H1 (cell line): ENCODE measurements around the gene ADAMTSL2. TPM values are rescaled to one million over a fixed set of nuclear protein-coding genes. Genes with fewer than 3 reads are reported as not detected.

Experiments
- SUZ12 ChIP-seq: fragments of 200-600 bp; sonication (generic); IDR thresholded peaks from 2 replicates; pipeline ENCODE4 v1.6.1; 2012; ENCODE audit warnings: mild to moderate bottlenecking, inconsistent platforms, low read length, moderate library complexity, mixed read lengths
- polyA plus RNA-seq, 7 experiments: library from polyadenylated mRNA; depleted of rRNA in 3 of 7; stranded (reverse) in 5 of 7; unstranded in 2 of 7; fragments of >200 nt in 5 of 7; fragments of 200-250 nt in 2 of 7; gene quantifications; 1 replicate in 5 of 7; 2 replicates in 1 of 7; 4 replicates in 1 of 7; pipeline versions ENCODE4 v1.2.1 to v1.2.3, GENCODE V29; 2011 to 2013; ENCODE audit warnings: missing spikeins in 2 of 7, mixed read lengths in 2 of 7
- total RNA-seq: library from RNA; stranded (reverse); fragmentation: NEBNext Ultra II Directional; extraction: Animal tissue kit (Norgen Biotek cat#: 25700); gene quantifications from 2 replicates; pipeline ENCODE4 v1.2.1, GENCODE V29; 2021
- TF ChIP-seq, protein P1 (sequence below), 3 experiments: IDR thresholded peaks; 1 replicate in 2 of 3; 2 replicates in 1 of 3; pipeline versions ENCODE4 v1.5.1 to v1.6.1; 2011; ENCODE audit warnings: low read length in 3 of 3, mild to moderate bottlenecking in 3 of 3, inconsistent platforms in 2 of 3, low read depth in 1 of 3, moderate library complexity in 1 of 3; ENCODE audit not compliant: insufficient read depth in 1 of 3; ENCODE audit errors: control extremely low read depth in 1 of 3

The ADAMTSL2 gene
- total and polyA plus RNA-seq, 2 of the 8 experiments (the other 6 are each of a cell fraction or from before 2014, with no cell fraction given), result 0.74 to 0.76 TPM

DNA sequence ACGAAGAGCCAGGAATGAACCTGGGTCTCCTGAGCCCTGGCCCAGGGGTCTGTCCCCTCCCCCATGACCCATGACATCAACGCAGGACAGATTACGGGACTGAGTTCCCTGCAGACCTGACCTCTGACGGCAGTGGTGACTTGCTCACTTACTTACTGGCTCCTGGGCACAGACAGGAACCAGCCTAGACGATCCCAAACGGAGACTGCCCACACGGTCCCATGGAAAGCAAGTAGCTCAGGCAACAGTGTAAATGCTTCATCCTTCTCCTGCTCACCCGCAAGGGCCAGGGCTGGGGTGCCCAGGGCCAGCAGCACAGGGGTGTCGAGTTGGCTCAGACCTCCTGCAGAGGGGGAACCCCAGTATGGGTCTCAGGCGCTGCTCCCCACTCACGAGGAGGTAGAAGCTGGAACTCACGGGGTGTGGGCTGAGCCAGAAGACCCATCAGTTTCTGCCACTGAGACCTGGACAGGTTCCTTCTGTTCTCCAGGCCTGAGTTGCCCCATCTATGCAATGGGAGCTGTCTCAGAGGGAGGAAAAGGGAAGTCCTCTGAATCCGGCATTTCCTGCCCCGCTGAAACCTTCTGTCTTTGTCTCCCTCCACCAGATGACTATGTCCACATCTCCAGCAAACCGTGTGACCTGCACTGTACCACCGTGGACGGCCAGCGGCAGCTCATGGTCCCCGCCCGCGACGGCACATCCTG, 5.6 kb downstream of the ADAMTSL2 start (continued):
- TF ChIP-seq, protein P1, sequence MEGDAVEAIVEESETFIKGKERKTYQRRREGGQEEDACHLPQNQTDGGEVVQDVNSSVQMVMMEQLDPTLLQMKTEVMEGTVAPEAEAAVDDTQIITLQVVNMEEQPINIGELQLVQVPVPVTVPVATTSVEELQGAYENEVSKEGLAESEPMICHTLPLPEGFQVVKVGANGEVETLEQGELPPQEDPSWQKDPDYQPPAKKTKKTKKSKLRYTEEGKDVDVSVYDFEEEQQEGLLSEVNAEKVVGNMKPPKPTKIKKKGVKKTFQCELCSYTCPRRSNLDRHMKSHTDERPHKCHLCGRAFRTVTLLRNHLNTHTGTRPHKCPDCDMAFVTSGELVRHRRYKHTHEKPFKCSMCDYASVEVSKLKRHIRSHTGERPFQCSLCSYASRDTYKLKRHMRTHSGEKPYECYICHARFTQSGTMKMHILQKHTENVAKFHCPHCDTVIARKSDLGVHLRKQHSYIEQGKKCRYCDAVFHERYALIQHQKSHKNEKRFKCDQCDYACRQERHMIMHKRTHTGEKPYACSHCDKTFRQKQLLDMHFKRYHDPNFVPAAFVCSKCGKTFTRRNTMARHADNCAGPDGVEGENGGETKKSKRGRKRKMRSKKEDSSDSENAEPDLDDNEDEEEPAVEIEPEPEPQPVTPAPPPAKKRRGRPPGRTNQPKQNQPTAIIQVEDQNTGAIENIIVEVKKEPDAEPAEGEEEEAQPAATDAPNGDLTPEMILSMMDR (IDR thresholded peaks at IDR 0.05; ENCODE audit: control extremely low read depth in 1 of 3, insufficient read depth in 1 of 3, low read depth in 1 of 3, low read length in 3 of 3), result no peak
- no peak for TF ChIP-seq SUZ12
